Trophoblast cell (in vitro differentiated cells and primary cell): ENCODE data around the gene CPXM2.

Experiments used
- DNase-seq, 2 donors: peaks; one replicate each; pipeline ENCODE4 v3.0.0-alpha.2; 2016
- H2AFZ ChIP-seq: 2 replicates; pipeline ENCODE4 v1.6.1; 2013; ENCODE audit warnings: low read length, moderate library complexity, mild to moderate bottlenecking; ENCODE audit not compliant: insufficient read depth, poor library complexity
- H2AK5ac ChIP-seq: 2 replicates; pipeline ENCODE4 v1.6.1; 2013; ENCODE audit warnings: mild to moderate bottlenecking, low read length
- H2BK120ac ChIP-seq: 2 replicates; pipeline ENCODE4 v1.6.1; 2013; ENCODE audit warnings: low read length, mild to moderate bottlenecking, moderate library complexity; ENCODE audit not compliant: insufficient read depth, poor library complexity
- H2BK12ac ChIP-seq: 2 replicates; pipeline ENCODE4 v1.6.1; 2013; ENCODE audit warnings: mild to moderate bottlenecking, low read length, moderate library complexity
- H2BK5ac ChIP-seq: 2 replicates; pipeline ENCODE4 v1.6.1; 2013; ENCODE audit warnings: low read length, low read depth, moderate library complexity, mild to moderate bottlenecking; ENCODE audit not compliant: poor library complexity
- H3K14ac ChIP-seq: 2 replicates; pipeline ENCODE4 v1.6.1; 2013; ENCODE audit warnings: mild to moderate bottlenecking, low read length
- H3K18ac ChIP-seq: 2 replicates; pipeline ENCODE4 v1.6.1; 2013; ENCODE audit warnings: mild to moderate bottlenecking, low read length
- H3K23ac ChIP-seq: 2 replicates; pipeline ENCODE4 v1.6.1; 2013; ENCODE audit warnings: low read length
- H3K27ac ChIP-seq: 2 replicates; pipeline ENCODE4 v1.5.1; 2013; ENCODE audit warnings: low read depth, mild to moderate bottlenecking, inconsistent platforms, low read length, moderate library complexity
- H3K27me3 ChIP-seq: 2 replicates; pipeline ENCODE4 v1.6.1; 2013; ENCODE audit warnings: inconsistent platforms, mild to moderate bottlenecking, low read length, moderate library complexity; ENCODE audit not compliant: insufficient read depth
- H3K36me3 ChIP-seq, 2 experiments: 1 replicate in 1 of 2; 2 replicates in 1 of 2; pipeline ENCODE4 v1.6.1; 2013; ENCODE audit warnings: low read length in 2 of 2, mild to moderate bottlenecking in 2 of 2, moderate library complexity in 1 of 2; ENCODE audit not compliant: insufficient read depth in 2 of 2, control insufficient read depth in 1 of 2
- H3K4ac ChIP-seq: 2 replicates; pipeline ENCODE4 v1.6.1; 2013; ENCODE audit warnings: low read depth, mild to moderate bottlenecking, low read length, moderate library complexity
- H3K4me1 ChIP-seq, 2 experiments: 1 replicate in 1 of 2; 2 replicates in 1 of 2; pipeline ENCODE4 v1.6.1; 2013; ENCODE audit warnings: low read length in 2 of 2, mild to moderate bottlenecking in 2 of 2, moderate library complexity in 1 of 2; ENCODE audit not compliant: insufficient read depth in 2 of 2, control insufficient read depth in 1 of 2
- H3K4me2 ChIP-seq: 2 replicates; pipeline ENCODE4 v1.6.1; 2013; ENCODE audit warnings: inconsistent platforms, mild to moderate bottlenecking, low read length, moderate library complexity
- H3K4me3 ChIP-seq: 2 replicates; pipeline ENCODE4 v1.5.1; 2013; ENCODE audit warnings: mild to moderate bottlenecking, low read depth, low read length, inconsistent platforms
- H3K79me1 ChIP-seq: one replicate; pipeline ENCODE4 v1.6.1; 2013; ENCODE audit warnings: low read length
- H3K79me2 ChIP-seq: 2 replicates; pipeline ENCODE4 v1.6.1; 2013; ENCODE audit warnings: low read length, mild to moderate bottlenecking; ENCODE audit not compliant: control insufficient read depth, insufficient read depth, poor library complexity
- H3K9ac ChIP-seq: 2 replicates; pipeline ENCODE4 v1.6.1; 2013; ENCODE audit warnings: mild to moderate bottlenecking, low read length
- H3K9me3 ChIP-seq: 2 replicates; pipeline ENCODE4 v1.6.1; 2013; ENCODE audit warnings: low read depth, mild to moderate bottlenecking, control low read depth, inconsistent platforms, low read length; ENCODE audit not compliant: insufficient read depth
- H4K12ac ChIP-seq: 2 replicates; pipeline ENCODE4 v1.6.1; 2013; ENCODE audit warnings: low read depth, mild to moderate bottlenecking, low read length, moderate library complexity
- H4K8ac ChIP-seq: 2 replicates; pipeline ENCODE4 v1.6.1; 2013; ENCODE audit warnings: low read depth, mild to moderate bottlenecking, low read length, moderate library complexity
- H4K91ac ChIP-seq: one replicate; pipeline ENCODE4 v1.6.1; 2013; ENCODE audit warnings: low read depth, mild to moderate bottlenecking, low read length, moderate library complexity
- WGBS: extraction: QIAGEN DNeasy Blood & Tissue Kit; methylation state at CpG from one replicate; pipeline ENCODE4 v1.1.7; 2013; ENCODE audit warnings: missing lambda C conversion rate; ENCODE audit not compliant: insufficient read length, insufficient coverage; ENCODE audit errors: extremely low coverage; 5-methylcytosine and 5-hydroxymethylcytosine counted together

Gene CPXM2

GRCh38 chr10:123748711-123749110 lies 142.9 kb downstream of the CPXM2 start:
- no peak overlapping the region for H2AFZ ChIP-seq
- no peak overlapping the region for H2AK5ac ChIP-seq
- DNase-seq: no peak
- H3K4me1 ChIP-seq: peaks cover 7 to 8% of the 10 kb centered on the region in 2 experiments
- no peak overlapping the region for H3K14ac ChIP-seq
- H3K79me1 ChIP-seq: peaks cover under 1% of the 10 kb centered on the region
- H2BK12ac ChIP-seq: no peak overlapping the region
- H3K4ac ChIP-seq: no peak overlapping the region
- H3K79me2 ChIP-seq: no peaks in the 10 kb centered on the region
- H4K12ac ChIP-seq: no peak overlapping the region
- H3K36me3 ChIP-seq: no peaks in the 10 kb centered on the region
- H3K9me3 ChIP-seq: peaks cover 6% of the 10 kb centered on the region
- no peak overlapping the region for H4K8ac ChIP-seq
- H3K9ac ChIP-seq: no peak overlapping the region
- H2BK5ac ChIP-seq: no peak overlapping the region
- no peak overlapping the region for H4K91ac ChIP-seq
- no peak overlapping the region for H3K4me2 ChIP-seq
- H3K18ac ChIP-seq: no peak overlapping the region
- H3K27ac ChIP-seq: no peak overlapping the region
- no peak overlapping the region for H2BK120ac ChIP-seq
- no peak overlapping the region for H3K4me3 ChIP-seq
- no peak overlapping the region for H3K23ac ChIP-seq
- H3K27me3 ChIP-seq: no peaks in the 10 kb centered on the region
- no CpG with 5 or more reads among the region's 15 CpGs for WGBS

- Histone ChIP-seq H2AFZ (no peak overlapping the region), H4K91ac (no peak overlapping the region)
Observed at GRCh38 chr10:123747426-123747825, 144.2 kb downstream of the CPXM2 start.

GRCh38 chr10:123746942-123747341 lies 144.7 kb downstream of the CPXM2 start:
- H3K4me3 ChIP-seq: no peak overlapping the region
- peaks cover 16 to 20% of the 10 kb centered on the region in 2 experiments for H3K4me1 ChIP-seq
- no peak overlapping the region for H2AK5ac ChIP-seq
- no peak overlapping the region for H3K27ac ChIP-seq
- no peak overlapping the region for H2AFZ ChIP-seq
- DNase-seq: no peak
- H3K4me2 ChIP-seq: no peak overlapping the region
- H3K4ac ChIP-seq: no peak overlapping the region
- no peaks in the 10 kb centered on the region for H3K36me3 ChIP-seq
- H3K79me1 ChIP-seq: peaks cover 5% of the 10 kb centered on the region
- H4K12ac ChIP-seq: no peak overlapping the region
- H4K91ac ChIP-seq: no peak overlapping the region
- H2BK12ac ChIP-seq: no peak overlapping the region
- no peaks in the 10 kb centered on the region for H3K79me2 ChIP-seq
- H3K14ac ChIP-seq: no peak overlapping the region
- no peaks in the 10 kb centered on the region for H3K27me3 ChIP-seq
- H3K23ac ChIP-seq: no peak overlapping the region
- H3K18ac ChIP-seq: no peak overlapping the region
- H4K8ac ChIP-seq: no peak overlapping the region
- no peak overlapping the region for H2BK120ac ChIP-seq
- WGBS: no CpG with 5 or more reads among the region's 8 CpGs
- H3K9ac ChIP-seq: no peak overlapping the region
- H3K9me3 ChIP-seq: peaks cover 6% of the 10 kb centered on the region
- H2BK5ac ChIP-seq: no peak overlapping the region

More at GRCh38 chr10:123747426-123747825, 144.2 kb downstream of the CPXM2 start:
- Histone ChIP-seq H3K79me2 (no peaks in the 10 kb centered on the region), H2BK120ac (no peak overlapping the region), H3K4me3 (no peak overlapping the region), H3K79me1 (peaks cover 5% of the 10 kb centered on the region), H3K36me3 (no peaks in the 10 kb centered on the region), H3K4me1 (peaks cover 16 to 18% of the 10 kb centered on the region in 2 experiments), H3K9ac (no peak overlapping the region), H3K18ac (no peak overlapping the region), H3K23ac (no peak overlapping the region), H2BK12ac (no peak overlapping the region), H2BK5ac (no peak overlapping the region), H4K8ac (no peak overlapping the region), H3K27ac (no peak overlapping the region), H2AK5ac (no peak overlapping the region), H3K14ac (no peak overlapping the region), H4K12ac (no peak overlapping the region), H3K9me3 (peaks cover 6% of the 10 kb centered on the region), H3K4ac (no peak overlapping the region), H3K4me2 (no peak overlapping the region), H3K27me3 (no peaks in the 10 kb centered on the region)
- no peak for DNase-seq
- WGBS: no CpG with 5 or more reads among the region's 3 CpGs

- Histone ChIP-seq H2BK5ac (no peak overlapping the region), H3K27me3 (no peaks in the 10 kb centered on the region), H2BK120ac (no peak overlapping the region), H2BK12ac (no peak overlapping the region), H4K91ac (no peak overlapping the region), H3K9ac (no peak overlapping the region), H2AK5ac (no peak overlapping the region), H4K8ac (no peak overlapping the region), H3K14ac (no peak overlapping the region), H3K18ac (no peak overlapping the region), H3K23ac (no peak overlapping the region), H3K79me1 (peaks cover 5% of the 10 kb centered on the region), H3K79me2 (no peaks in the 10 kb centered on the region), H3K36me3 (no peaks in the 10 kb centered on the region), H3K4ac (no peak overlapping the region), H3K4me2 (no peak overlapping the region), H2AFZ (no peak overlapping the region), H3K27ac (no peak overlapping the region), H3K4me3 (no peak overlapping the region), H4K12ac (no peak overlapping the region), H3K4me1 (peaks cover 18 to 21% of the 10 kb centered on the region in 2 experiments), H3K9me3 (peaks cover 6% of the 10 kb centered on the region)
- no CpG with 5 or more reads among the region's 7 CpGs for WGBS
- DNase-seq: no peak
Observed at GRCh38 chr10:123746520-123746919, 145.1 kb downstream of the CPXM2 start.
